A673 (cell line): ENCODE measurements around the gene DTNA. TPM values are rescaled to one million over a fixed set of nuclear protein-coding genes. Genes with fewer than 3 reads are reported as not detected.

Source experiments
- BruUV-seq: library from RNA; stranded (reverse); fragments of 400-500 nt; replicated peaks from 2 replicates; lab custom pipeline; 2021; lab: Mats Ljungman, UMichigan
- CTCF ChIA-PET: fragments of 300-600 bp; sonication (Branson Sonifier 250); formaldehyde crosslinking; loops from one replicate; lab custom pipeline; 2022; ENCODE audit warnings: antibody characterized with exemption; lab: Charles Lee
- POLR2A ChIA-PET: fragments of 300-600 bp; sonication (Branson Sonifier 250); formaldehyde crosslinking; loops from one replicate; lab custom pipeline; 2022; ENCODE audit warnings: antibody characterized with exemption; ENCODE audit not compliant: low non-redundant PET; lab: Charles Lee
- DNase-seq: peaks from one replicate; pipeline ENCODE4 v3.0.0-alpha.2; 2015; ENCODE audit warnings: low spot score
- H3K27ac ChIP-seq: fragments of 200-600 bp; sonication (generic); 2 replicates; pipeline ENCODE4 v1.5.1; 2016; ENCODE audit warnings: mixed run types, low read depth, mild to moderate bottlenecking, mixed read lengths, antibody characterized with exemption, low read length; ENCODE audit not compliant: poor library complexity, severe bottlenecking
- H3K27me3 ChIP-seq: fragments of 200-600 bp; sonication (generic); replicated peaks from 2 replicates; pipeline ENCODE4 v1.6.1; 2017; ENCODE audit warnings: mixed run types, low read depth, mild to moderate bottlenecking, mixed read lengths, antibody characterized with exemption, low read length; ENCODE audit not compliant: insufficient read depth, poor library complexity
- H3K36me3 ChIP-seq: fragments of 200-600 bp; sonication (generic); 2 replicates; pipeline ENCODE4 v1.6.1; 2016; ENCODE audit warnings: mixed run types, mild to moderate bottlenecking, mixed read lengths, antibody characterized with exemption, low read length; ENCODE audit not compliant: insufficient read depth, poor library complexity, severe bottlenecking
- H3K4me1 ChIP-seq: fragments of 200-600 bp; sonication (generic); 2 replicates; pipeline ENCODE4 v1.6.1; 2017; ENCODE audit warnings: mixed run types, mild to moderate bottlenecking, mixed read lengths, antibody characterized with exemption, low read length; ENCODE audit not compliant: insufficient read depth, poor library complexity, severe bottlenecking
- H3K4me3 ChIP-seq: fragments of 200-600 bp; sonication (generic); 2 replicates; pipeline ENCODE4 v1.5.1; 2016; ENCODE audit warnings: low read depth, mixed run types, mild to moderate bottlenecking, mixed read lengths, low read length; ENCODE audit not compliant: poor library complexity, severe bottlenecking
- H3K9me3 ChIP-seq: fragments of 200-600 bp; sonication (generic); 2 replicates; pipeline ENCODE4 v1.6.1; 2016; ENCODE audit warnings: mixed run types, low read depth, mild to moderate bottlenecking, mixed read lengths, antibody characterized with exemption, low read length; ENCODE audit not compliant: poor library complexity, severe bottlenecking
- EZH2 ChIP-seq: fragments of 200-600 bp; sonication (generic); IDR thresholded peaks from 2 replicates; pipeline ENCODE4 v1.6.1; 2017; ENCODE audit warnings: borderline replicate concordance, low read depth, mild to moderate bottlenecking, mixed read lengths, antibody characterized with exemption, low read length; ENCODE audit not compliant: poor library complexity, severe bottlenecking
- intact Hi-C: fragments of 100-400 bp; cut with micrococcal nuclease; formaldehyde crosslinking; loops from one replicate; pipeline ENCODE4 v1.10.0; 2022; ENCODE audit not compliant: unreplicated experiment
- total RNA-seq: library from RNA; stranded (reverse); gene quantifications from 2 replicates; pipeline ENCODE4 v1.2.3, GENCODE V29; 2021
- TF ChIP-seq, protein P1 (sequence below): fragments of 300-800, 200-600 bp; sonication (generic); conservative IDR thresholded peaks from 2 replicates; pipeline ENCODE4 v1.5.1; 2017; ENCODE audit warnings: low read depth, mild to moderate bottlenecking, antibody characterized with exemption, low read length, moderate library complexity, mixed read lengths

The DTNA gene
- total RNA-seq, 1 experiment from 2014 or later = 18.6 TPM

GRCh38 chr18:34741401-34741800, 31.3 kb downstream of the DTNA start:
- BruUV-seq = no TSS peak
- Histone ChIP-seq H3K4me3 (no peak overlapping the region), H3K27me3 (no peaks in the 10 kb centered on the region), H3K9me3 (no peaks in the 10 kb centered on the region), H3K4me1 (peaks cover 29% of the 10 kb centered on the region), H3K27ac (no peak overlapping the region), H3K36me3 (no peaks in the 10 kb centered on the region)
- POLR2A ChIA-PET = no interaction called here
- CTCF ChIA-PET = interaction anchor here (1.4 kb wide), 1 partner anchor 12 kb away, joined by 3 read pairs; no protein-coding TSS in a partner anchor
- TF ChIP-seq, protein P1, sequence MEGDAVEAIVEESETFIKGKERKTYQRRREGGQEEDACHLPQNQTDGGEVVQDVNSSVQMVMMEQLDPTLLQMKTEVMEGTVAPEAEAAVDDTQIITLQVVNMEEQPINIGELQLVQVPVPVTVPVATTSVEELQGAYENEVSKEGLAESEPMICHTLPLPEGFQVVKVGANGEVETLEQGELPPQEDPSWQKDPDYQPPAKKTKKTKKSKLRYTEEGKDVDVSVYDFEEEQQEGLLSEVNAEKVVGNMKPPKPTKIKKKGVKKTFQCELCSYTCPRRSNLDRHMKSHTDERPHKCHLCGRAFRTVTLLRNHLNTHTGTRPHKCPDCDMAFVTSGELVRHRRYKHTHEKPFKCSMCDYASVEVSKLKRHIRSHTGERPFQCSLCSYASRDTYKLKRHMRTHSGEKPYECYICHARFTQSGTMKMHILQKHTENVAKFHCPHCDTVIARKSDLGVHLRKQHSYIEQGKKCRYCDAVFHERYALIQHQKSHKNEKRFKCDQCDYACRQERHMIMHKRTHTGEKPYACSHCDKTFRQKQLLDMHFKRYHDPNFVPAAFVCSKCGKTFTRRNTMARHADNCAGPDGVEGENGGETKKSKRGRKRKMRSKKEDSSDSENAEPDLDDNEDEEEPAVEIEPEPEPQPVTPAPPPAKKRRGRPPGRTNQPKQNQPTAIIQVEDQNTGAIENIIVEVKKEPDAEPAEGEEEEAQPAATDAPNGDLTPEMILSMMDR = no peak
- DNase-seq = no peak
- intact Hi-C loops = no loop called here

DNA sequence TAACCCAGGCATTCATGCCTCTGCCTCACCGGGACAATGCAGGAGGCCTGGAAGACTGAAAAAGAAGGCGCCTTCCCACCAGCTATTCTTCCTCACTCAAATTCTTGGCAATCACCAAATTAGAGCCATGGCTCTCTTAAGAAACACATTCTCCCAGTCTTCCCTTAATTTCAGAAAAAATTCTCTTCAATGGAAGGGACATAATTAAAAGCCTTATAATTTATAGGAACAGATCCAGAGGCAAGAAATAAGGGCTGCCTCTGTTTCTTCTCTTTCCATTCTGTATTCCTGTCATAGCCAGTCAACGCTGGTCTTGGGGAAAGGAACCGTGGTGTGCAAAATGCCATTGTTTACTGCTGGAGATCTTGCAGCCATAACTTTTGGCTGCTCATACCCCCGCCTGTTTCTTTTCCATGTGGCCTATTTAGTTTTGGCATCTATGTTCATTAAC, 32.8 kb downstream of the DTNA start:
- no peak overlapping the region for H3K4me3 ChIP-seq
- H3K36me3 ChIP-seq = no peaks in the 10 kb centered on the region
- no peak for DNase-seq
- ChIA-PET CTCF (no interaction called here), POLR2A (interaction anchor here (0.7 kb wide), 1 partner anchor 68 kb away, joined by 3 read pairs; no protein-coding TSS in a partner anchor)
- H3K9me3 ChIP-seq = no peaks in the 10 kb centered on the region
- intact Hi-C loops = no loop called here
- no TSS peak for BruUV-seq
- peaks cover 28% of the 10 kb centered on the region for H3K4me1 ChIP-seq
- H3K27ac ChIP-seq = no peak overlapping the region
- no peaks in the 10 kb centered on the region for H3K27me3 ChIP-seq
- no peak for TF ChIP-seq EZH2
- TF ChIP-seq, protein P1 = no peak

DNA sequence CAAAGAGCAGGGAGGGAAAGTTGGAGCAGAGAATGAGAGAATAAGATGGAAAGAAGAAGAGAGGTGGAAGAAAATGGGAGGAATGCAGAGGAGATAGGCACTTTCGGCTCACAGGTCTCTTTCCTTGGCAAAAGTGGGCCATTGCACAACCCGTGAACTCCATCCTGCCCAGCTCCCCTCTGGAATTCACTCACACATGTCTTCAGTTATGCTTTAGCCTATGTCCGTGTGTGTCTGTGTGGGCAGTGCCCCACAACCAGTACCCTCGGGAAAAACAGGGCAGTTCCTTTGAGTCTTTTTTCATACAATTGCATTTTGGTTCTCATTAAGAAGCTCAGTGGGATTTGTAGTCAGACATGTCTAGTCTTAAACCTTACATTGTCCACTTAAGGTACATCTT, 34.5 kb downstream of the DTNA start:
- ChIA-PET CTCF (no interaction called here), POLR2A (no interaction called here)
- Histone ChIP-seq H3K27me3 (no peaks in the 10 kb centered on the region), H3K9me3 (no peaks in the 10 kb centered on the region), H3K4me3 (no peak overlapping the region), H3K36me3 (no peaks in the 10 kb centered on the region), H3K27ac (no peak overlapping the region), H3K4me1 (peaks cover 12% of the 10 kb centered on the region)
- no TSS peak for BruUV-seq
- no peak for DNase-seq
- intact Hi-C loops = no loop called here
- TF ChIP-seq EZH2 = no peak
- TF ChIP-seq, protein P1 = no peak
